Measurements from ENCODE around the gene IRF2BP2. TPM values are rescaled to one million over a fixed set of nuclear protein-coding genes. Genes with fewer than 3 reads are reported as not detected.

Gene IRF2BP2
- total and polyA plus RNA-seq, 2 of the 13 experiments (the other 11 are each of a cell fraction or from before 2014, with no cell fraction given), result 140 to 147 TPM

GRCh38 chr1:234612352-234613127 is 2.6 kb upstream of the IRF2BP2 start (continued):
- no peak for TF ChIP-seq DMTF1 (CRISPR knock-in tag; IDR thresholded peaks at IDR 0.05)
- TF ChIP-seq CC2D1A (CRISPR knock-in tag; IDR thresholded peaks at IDR 0.05), result no peak
- TF ChIP-seq IRF9 (CRISPR knock-in tag; IDR thresholded peaks at IDR 0.05; ENCODE audit: borderline replicate concordance), result 0 out of 2 replicates have a peak, but pooled peaks have one; percentile 55
- TF ChIP-seq CBFB (CRISPR knock-in tag; IDR thresholded peaks at IDR 0.05), result no peak; the same call in 1 of the 2 replicates

- Histone ChIP-seq H3K4me2 (ENCODE audit: low read depth, low read length) (peak overlapping the region; percentile 99), H3K4me1 (ENCODE audit: insufficient read depth, low read length) (peaks cover 60% of the 10 kb centered on the region), H3K9me3 (ENCODE audit: low read length) (no peaks in the 10 kb centered on the region), H3K79me2 (ENCODE audit: insufficient read depth, low read length) (peaks cover 21% of the 10 kb centered on the region), H4K20me1 (ENCODE audit: insufficient read depth, low read length) (no peaks in the 10 kb centered on the region), H3K9ac (ENCODE audit: insufficient read depth, low read depth, low read length) (peak overlapping the region; percentile 98), H3K27ac (ENCODE audit: extremely low read length, insufficient read depth, low read length) (peak overlapping the region; percentile 99), H2AFZ (ENCODE audit: low read length) (no peak overlapping the region), H3K4me3 (replicated peaks in 1 of 3; ENCODE audit: insufficient read depth in 1 of 3, low read depth in 2 of 3, low read length in 3 of 3) (peak overlapping the region; percentile 42 to 71 (median 49); a peak in 5 of 6 replicates), H3K36me3 (replicated peaks in 1 of 2; ENCODE audit: control insufficient read depth in 1 of 2, insufficient read depth in 2 of 2, low read length in 2 of 2) (peaks cover 5 to 7% of the 10 kb centered on the region in 2 experiments), H3K27me3 (ENCODE audit: control insufficient read depth in 1 of 2, insufficient read depth in 2 of 2, low read length in 2 of 2) (no peaks in the 10 kb centered on the region; a peak in 1 of 5 replicates)
- intact Hi-C loops (cut with micrococcal nuclease; ENCODE audit: unreplicated experiment) (loop anchor here (1.0 to 5.0 kb wide), 13 partner anchors 9 to 471 kb away; no protein-coding TSS in a partner anchor), in situ Hi-C loops (cut with HindIII; ENCODE audit: extremely low pct_ligation_motif_present, low pct_unique_long_range_greater_than_20kb) (loop anchor here (5.0 kb wide), 4 partner anchors 105 to 460 kb away; no protein-coding TSS in a partner anchor)
- ChIA-PET POLR2A (interaction anchor here (0.6 to 9.7 kb wide), 72 partner anchors 8 to 517 kb away, joined by 3 to 1137 read pairs (median 9); no protein-coding TSS in a partner anchor), CTCF (ENCODE audit: low intra/inter-chr PET ratio, low total read pairs) (no interaction called here)
- peak; percentile 96 for DNase-seq (ENCODE audit: low spot score)
- 0% methylated on average over 4 of the region's 7 CpGs for WGBS (ENCODE audit: low lambda C conversion rate)
- no peak for FAIRE-seq
- no TSS peak for BruUV-seq (replicated peaks)
- peak; percentile 27 for ATAC-seq
- TF ChIP-seq NFE2 (CRISPR knock-in tag; IDR thresholded peaks at IDR 0.05), result no peak
- no peak for TF ChIP-seq PITX1 (CRISPR knock-in tag; IDR thresholded peaks at IDR 0.05)
- no peak for TF ChIP-seq TEAD3 (CRISPR knock-in tag; optimal IDR thresholded peaks at IDR 0.05; ENCODE audit: borderline replicate concordance)
- TF ChIP-seq ZNF451 (CRISPR knock-in tag; IDR thresholded peaks at IDR 0.05), result no peak
- TF ChIP-seq ZBED4 (CRISPR knock-in tag; IDR thresholded peaks at IDR 0.05; ENCODE audit: borderline replicate concordance), result no peak
- TF ChIP-seq CAMTA2 (CRISPR knock-in tag; IDR thresholded peaks at IDR 0.05; ENCODE audit: borderline replicate concordance), result peak; percentile 56; the same call in 1 of the 2 replicates
- no peak for TF ChIP-seq ZNF530 (CRISPR knock-in tag; IDR thresholded peaks at IDR 0.05; ENCODE audit: low read depth)
- no peak for TF ChIP-seq ZBTB8A (CRISPR knock-in tag; IDR thresholded peaks at IDR 0.05; ENCODE audit: borderline replicate concordance, low read depth)
- TF ChIP-seq SRSF9 (IDR thresholded peaks at IDR 0.05; ENCODE audit: borderline replicate concordance, insufficient read depth, low read depth, low read length, poor library complexity, severe bottlenecking), result no peak
Observed at GRCh38 chr1:234611847-234612351, 1.9 kb upstream of the IRF2BP2 start.

Measured in HepG2 (cell line).